GM10248 (cell line): ENCODE measurements around the gene FTCD.

ENCODE experiments used
- CTCF ChIA-PET: fragments of 300-600 bp; sonication (Branson Sonifier 250); formaldehyde crosslinking; extraction: SDS; loops from one replicate; lab custom pipeline; 2021; ENCODE audit warnings: antibody characterized with exemption; lab: Yijun Ruan, JAX
- POLR2A ChIA-PET: fragments of 350-650 bp; sonication (Branson Sonifier 250); formaldehyde crosslinking; extraction: SDS; loops from one replicate; lab custom pipeline; 2020; ENCODE audit warnings: antibody characterized with exemption; lab: Yijun Ruan, JAX
- DNase-seq: peaks from one replicate; pipeline ENCODE4 v3.0.0; 2012; ENCODE audit errors: extremely low spot score
- CTCF ChIP-seq: IDR thresholded peaks from 2 replicates; pipeline ENCODE4 v1.5.1; 2012; ENCODE audit warnings: mild to moderate bottlenecking, low read depth; ENCODE audit errors: extremely low read depth, missing control alignments, control extremely low read depth

Gene FTCD

GRCh38 chr21:46139686-46140085 lies 15.7 kb downstream of the FTCD start:
- POLR2A ChIA-PET = no interaction called here
- CTCF ChIA-PET = no interaction called here
- TF ChIP-seq CTCF = no peak
- no peak for DNase-seq

- CTCF ChIA-PET = no interaction called here
- POLR2A ChIA-PET = no interaction called here
- no peak for DNase-seq
- TF ChIP-seq CTCF = no peak
Observed at GRCh38 chr21:46138383-46138970, 16.9 kb downstream of the FTCD start.

- CTCF ChIA-PET = no interaction called here
- POLR2A ChIA-PET = no interaction called here
- no peak for DNase-seq
- no peak for TF ChIP-seq CTCF
Observed at GRCh38 chr21:46137908-46138307, 17.5 kb downstream of the FTCD start.

- CTCF ChIA-PET = no interaction called here
Observed at GRCh38 chr21:46136739-46137349, 18.5 kb downstream of the FTCD start.

GRCh38 chr21:46135782-46136395 lies 19.5 kb downstream of the FTCD start:
- CTCF ChIA-PET = no interaction called here

More at GRCh38 chr21:46136739-46137349, 18.5 kb downstream of the FTCD start:
- POLR2A ChIA-PET = no interaction called here
- DNase-seq = no peak
- no peak for TF ChIP-seq CTCF

More at GRCh38 chr21:46135782-46136395, 19.5 kb downstream of the FTCD start:
- DNase-seq = no peak
- TF ChIP-seq CTCF = no peak
- POLR2A ChIA-PET = no interaction called here
